Activated CD4-positive, alpha-beta T cell treated with anti-CD3 and anti-CD28 coated beads, Interleukin-2, amount 10 ng/mL, durations not matched to agents 24 days and 14 days (primary cell): ENCODE data around the gene PABPC1L. TPM values are rescaled to one million over a fixed set of nuclear protein-coding genes. Genes with fewer than 3 reads are reported as not detected.
"Not testable (repeated sequence)": the region's sequence is repeated elsewhere in the genome, so short reads cannot be mapped to it uniquely, and the experiment has no call there.

ENCODE experiments used
- DNase-seq: peaks from one replicate; pipeline ENCODE4 v3.0.0; 2022
- H3K27ac Mint-ChIP-seq: one replicate; pipeline ENCODE4 v1.8.0; 2022; ENCODE audit warnings: mild to moderate bottlenecking, mixed read lengths
- H3K27me3 Mint-ChIP-seq: one replicate; pipeline ENCODE4 v1.8.0; 2022; ENCODE audit warnings: mixed read lengths
- H3K36me3 Mint-ChIP-seq: one replicate; pipeline ENCODE4 v1.8.0; 2022; ENCODE audit warnings: low read depth, mild to moderate bottlenecking, mixed read lengths
- H3K4me1 Mint-ChIP-seq: one replicate; pipeline ENCODE4 v1.8.0; 2021; ENCODE audit warnings: mixed read lengths
- H3K4me3 Mint-ChIP-seq: one replicate; pipeline ENCODE4 v1.8.0; 2022; ENCODE audit warnings: mild to moderate bottlenecking, moderate library complexity, mixed read lengths
- H3K9me3 Mint-ChIP-seq: one replicate; pipeline ENCODE4 v1.8.0; 2021; ENCODE audit warnings: mixed read lengths
- intact Hi-C: fragments of 100-400 bp; cut with micrococcal nuclease; formaldehyde crosslinking; loops from one replicate; pipeline ENCODE4 v1.15.1; 2023
- total RNA-seq: library from RNA; stranded (reverse); gene quantifications from 2 replicates; pipeline ENCODE4 v1.2.3, GENCODE V29; 2022

PABPC1L gene
- 96.9 and 103 TPM in 2 replicates for total RNA-seq

- peak within 1 kb of the TSS; percentile 82 for H3K27ac Mint-ChIP-seq
- peaks cover 35% of the 10 kb centered on the region for H3K4me1 Mint-ChIP-seq
- peak; percentile 94 for DNase-seq
- H3K4me3 Mint-ChIP-seq = peak within 1 kb of the TSS; percentile 91
- intact Hi-C loops = loop anchor here (1.0 to 2.0 kb wide), 2 partner anchors 24 to 57 kb away; partner anchors contain the start of gene STK4
- no peaks in the 10 kb centered on the region for H3K27me3 Mint-ChIP-seq
- no peaks in the 10 kb centered on the region for H3K9me3 Mint-ChIP-seq
- H3K36me3 Mint-ChIP-seq = peaks cover 54% of the 10 kb centered on the region
Measured at GRCh38 chr20:44909872-44910689, at the start of gene PABPC1L. Gene PABPC1L (plus strand): TSS chr20:44910060. CDS start chr20:44910144, 84 bp downstream.

GRCh38 chr20:44861531-44862006 lies 48.3 kb upstream of the PABPC1L start:
- no peak overlapping the region for H3K27ac Mint-ChIP-seq
- no peaks in the 10 kb centered on the region for H3K36me3 Mint-ChIP-seq
- DNase-seq = no peak
- intact Hi-C loops = no loop called here
- peaks cover 4% of the 10 kb centered on the region for H3K9me3 Mint-ChIP-seq
- no peak overlapping the region for H3K4me3 Mint-ChIP-seq
- H3K4me1 Mint-ChIP-seq = peaks cover 2% of the 10 kb centered on the region
- H3K27me3 Mint-ChIP-seq = peaks cover 10% of the 10 kb centered on the region

GRCh38 chr20:44862286-44862685 lies 47.6 kb upstream of the PABPC1L start:
- H3K9me3 Mint-ChIP-seq = peaks cover 4% of the 10 kb centered on the region
- intact Hi-C loops = no loop called here
- no peak overlapping the region for H3K4me3 Mint-ChIP-seq
- H3K4me1 Mint-ChIP-seq = peaks cover 7% of the 10 kb centered on the region
- peaks cover 13% of the 10 kb centered on the region for H3K27me3 Mint-ChIP-seq
- H3K27ac Mint-ChIP-seq = no peak overlapping the region
- DNase-seq = no peak
- H3K36me3 Mint-ChIP-seq = no peaks in the 10 kb centered on the region

GRCh38 chr20:44863365-44864084 lies 46.3 kb upstream of the PABPC1L start:
- H3K27ac Mint-ChIP-seq, H3K9me3 Mint-ChIP-seq, H3K4me3 Mint-ChIP-seq, intact Hi-C loops, H3K36me3 Mint-ChIP-seq, DNase-seq: not testable (repeated sequence)
- H3K4me1 Mint-ChIP-seq = peaks cover 11% of the 10 kb centered on the region
- peaks cover 17% of the 10 kb centered on the region for H3K27me3 Mint-ChIP-seq

GRCh38 chr20:44864493-44864892 lies 45.4 kb upstream of the PABPC1L start:
- H3K9me3 Mint-ChIP-seq, H3K4me1 Mint-ChIP-seq, H3K4me3 Mint-ChIP-seq, H3K27ac Mint-ChIP-seq, intact Hi-C loops, H3K36me3 Mint-ChIP-seq, DNase-seq: not testable (repeated sequence)
- peaks cover 20% of the 10 kb centered on the region for H3K27me3 Mint-ChIP-seq

GRCh38 chr20:44866703-44867335 lies 43.0 kb upstream of the PABPC1L start:
- H3K4me3 Mint-ChIP-seq = peak overlapping the region; percentile 55
- H3K9me3 Mint-ChIP-seq = no peaks in the 10 kb centered on the region
- H3K27ac Mint-ChIP-seq = no peak overlapping the region
- H3K4me1 Mint-ChIP-seq = peaks cover 9% of the 10 kb centered on the region
- intact Hi-C loops = loop anchor here (1.0 to 5.0 kb wide), 3 partner anchors 120 to 485 kb away; no protein-coding TSS in a partner anchor
- DNase-seq = no peak
- peaks cover 24% of the 10 kb centered on the region for H3K27me3 Mint-ChIP-seq
- no peaks in the 10 kb centered on the region for H3K36me3 Mint-ChIP-seq

- no peak overlapping the region for H3K27ac Mint-ChIP-seq
- H3K4me1 Mint-ChIP-seq = peaks cover 9% of the 10 kb centered on the region
- peaks cover 23% of the 10 kb centered on the region for H3K27me3 Mint-ChIP-seq
- intact Hi-C loops = loop anchor here (5.0 kb wide), 1 partner anchor 487 kb away; no protein-coding TSS in a partner anchor
- H3K36me3 Mint-ChIP-seq = no peaks in the 10 kb centered on the region
- H3K9me3 Mint-ChIP-seq = no peaks in the 10 kb centered on the region
- DNase-seq = no peak
- H3K4me3 Mint-ChIP-seq = no peak overlapping the region
Measured at GRCh38 chr20:44869471-44869870, 40.4 kb upstream of the PABPC1L start.

GRCh38 chr20:44882360-44882759 lies 27.5 kb upstream of the PABPC1L start:
- Mint-ChIP-seq H3K27me3 (peaks cover 11% of the 10 kb centered on the region), H3K4me1 (peaks cover 21% of the 10 kb centered on the region)
- DNase-seq, H3K9me3 Mint-ChIP-seq, H3K27ac Mint-ChIP-seq, H3K4me3 Mint-ChIP-seq, H3K36me3 Mint-ChIP-seq: not testable (repeated sequence)
- intact Hi-C loops = loop anchor here (10.0 kb wide), 1 partner anchor 358 kb away; the partner anchor contains the start of gene SERINC3

GRCh38 chr20:44883214-44883902 lies 26.5 kb upstream of the PABPC1L start:
- Mint-ChIP-seq H3K27me3 (peaks cover 5% of the 10 kb centered on the region), H3K4me3 (peak overlapping the region; percentile 97), H3K36me3 (peaks cover 8% of the 10 kb centered on the region), H3K4me1 (peaks cover 31% of the 10 kb centered on the region), H3K27ac (no peak overlapping the region), H3K9me3 (no peaks in the 10 kb centered on the region)
- intact Hi-C loops = loop anchor here (10.0 kb wide), 1 partner anchor 359 kb away; the partner anchor contains the start of gene SERINC3
- DNase-seq = no peak

- Mint-ChIP-seq H3K9me3 (no peaks in the 10 kb centered on the region), H3K27ac (peak overlapping the region; percentile 92), H3K4me3 (peak overlapping the region; percentile 97), H3K4me1 (peaks cover 47% of the 10 kb centered on the region), H3K27me3 (no peaks in the 10 kb centered on the region), H3K36me3 (peaks cover 18% of the 10 kb centered on the region)
- DNase-seq = no peak
- intact Hi-C loops = loop anchor here (2.0 to 10.0 kb wide), 4 partner anchors 82 to 674 kb away; partner anchors contain the start of genes KCNK15, OSER1, SERINC3 and STK4
Measured at GRCh38 chr20:44884907-44885391, 24.9 kb upstream of the PABPC1L start.

GRCh38 chr20:44885392-44886265 lies 24.2 kb upstream of the PABPC1L start, which contains the start of gene YWHAB:
Gene YWHAB (plus strand): TSS chr20:44885705. CDS start chr20:44901534, 15,829 bp downstream.
- Mint-ChIP-seq H3K4me3 (peak within 1 kb of the TSS; percentile 97), H3K9me3 (no peaks in the 10 kb centered on the region), H3K27ac (peak within 1 kb of the TSS; percentile 94), H3K4me1 (peaks cover 48% of the 10 kb centered on the region), H3K27me3 (no peaks in the 10 kb centered on the region), H3K36me3 (peaks cover 19% of the 10 kb centered on the region)
- intact Hi-C loops = loop anchor here (1.0 to 10.0 kb wide), 5 partner anchors 25 to 675 kb away; partner anchors contain the start of genes KCNK15, OSER1, PABPC1L and SERINC3
- DNase-seq = peak; percentile 99

GRCh38 chr20:44886266-44886651 lies 23.6 kb upstream of the PABPC1L start:
- H3K4me3 Mint-ChIP-seq = peak overlapping the region; percentile 97
- H3K27me3 Mint-ChIP-seq = no peaks in the 10 kb centered on the region

More at GRCh38 chr20:44886266-44886651, 23.6 kb upstream of the PABPC1L start:
- peak overlapping the region; percentile 94 for H3K27ac Mint-ChIP-seq
- H3K36me3 Mint-ChIP-seq = peaks cover 23% of the 10 kb centered on the region
- H3K4me1 Mint-ChIP-seq = peaks cover 50% of the 10 kb centered on the region
- H3K9me3 Mint-ChIP-seq = no peaks in the 10 kb centered on the region
- no peak for DNase-seq
- intact Hi-C loops = loop anchor here (1.0 to 10.0 kb wide), 4 partner anchors 24 to 361 kb away; partner anchors contain the start of genes KCNK15, PABPC1L, SERINC3 and STK4
